GM13977 (cell line): ENCODE results near the gene LZTR1.
A peak's percentile ranks its signal among the peaks of the same experiment; 100 is the strongest.

Source experiments
- DNase-seq: peaks from one replicate; pipeline ENCODE4 v3.0.0; 2012; ENCODE audit warnings: low spot score
- in situ Hi-C: fragments of 300-500 bp; cut with MboI; formaldehyde crosslinking; loops from one replicate; pipeline ENCODE4 v1.12.0; 2022; ENCODE audit warnings: low sequenced_read_pairs, low pct_unique_long_range_greater_than_20kb, mixed read lengths, inconsistent platforms; ENCODE audit not compliant: unreplicated experiment
- TF ChIP-seq, protein P1 (sequence below): IDR thresholded peaks from 2 replicates; pipeline ENCODE4 v1.5.1; 2012; ENCODE audit warnings: mild to moderate bottlenecking, control low read depth; ENCODE audit not compliant: insufficient read depth; ENCODE audit errors: extremely low read depth, missing control alignments

Gene LZTR1

DNA sequence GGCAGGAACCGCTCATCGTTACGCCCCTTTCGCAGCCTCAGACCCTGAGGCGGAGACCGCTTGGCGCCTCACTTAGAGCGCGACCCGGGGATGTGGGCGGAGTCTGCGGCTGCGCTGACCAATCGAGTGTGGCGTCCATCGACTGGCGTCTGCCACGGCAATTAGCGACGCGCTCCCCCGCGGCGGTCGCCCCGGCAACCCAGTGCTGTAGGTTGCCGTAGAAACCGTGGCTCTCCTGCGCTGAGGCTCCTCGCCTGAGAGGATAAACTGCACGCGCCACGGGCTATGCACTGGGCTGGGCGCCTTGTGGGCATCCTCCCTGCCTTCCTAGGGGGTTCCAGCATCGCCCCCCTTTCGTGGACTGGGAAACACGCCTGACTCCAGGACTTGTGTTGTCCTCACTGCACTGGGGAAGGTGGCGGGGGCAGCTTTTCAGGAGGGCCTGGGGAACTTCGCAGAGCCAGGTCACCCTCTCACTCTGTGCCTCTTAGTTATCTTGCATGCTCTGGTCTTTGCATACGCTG is 32.2 kb downstream of the LZTR1 start:
- TF ChIP-seq, protein P1, sequence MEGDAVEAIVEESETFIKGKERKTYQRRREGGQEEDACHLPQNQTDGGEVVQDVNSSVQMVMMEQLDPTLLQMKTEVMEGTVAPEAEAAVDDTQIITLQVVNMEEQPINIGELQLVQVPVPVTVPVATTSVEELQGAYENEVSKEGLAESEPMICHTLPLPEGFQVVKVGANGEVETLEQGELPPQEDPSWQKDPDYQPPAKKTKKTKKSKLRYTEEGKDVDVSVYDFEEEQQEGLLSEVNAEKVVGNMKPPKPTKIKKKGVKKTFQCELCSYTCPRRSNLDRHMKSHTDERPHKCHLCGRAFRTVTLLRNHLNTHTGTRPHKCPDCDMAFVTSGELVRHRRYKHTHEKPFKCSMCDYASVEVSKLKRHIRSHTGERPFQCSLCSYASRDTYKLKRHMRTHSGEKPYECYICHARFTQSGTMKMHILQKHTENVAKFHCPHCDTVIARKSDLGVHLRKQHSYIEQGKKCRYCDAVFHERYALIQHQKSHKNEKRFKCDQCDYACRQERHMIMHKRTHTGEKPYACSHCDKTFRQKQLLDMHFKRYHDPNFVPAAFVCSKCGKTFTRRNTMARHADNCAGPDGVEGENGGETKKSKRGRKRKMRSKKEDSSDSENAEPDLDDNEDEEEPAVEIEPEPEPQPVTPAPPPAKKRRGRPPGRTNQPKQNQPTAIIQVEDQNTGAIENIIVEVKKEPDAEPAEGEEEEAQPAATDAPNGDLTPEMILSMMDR = no peak
- in situ Hi-C loops = no loop called here
- DNase-seq = peak; percentile 95

DNA sequence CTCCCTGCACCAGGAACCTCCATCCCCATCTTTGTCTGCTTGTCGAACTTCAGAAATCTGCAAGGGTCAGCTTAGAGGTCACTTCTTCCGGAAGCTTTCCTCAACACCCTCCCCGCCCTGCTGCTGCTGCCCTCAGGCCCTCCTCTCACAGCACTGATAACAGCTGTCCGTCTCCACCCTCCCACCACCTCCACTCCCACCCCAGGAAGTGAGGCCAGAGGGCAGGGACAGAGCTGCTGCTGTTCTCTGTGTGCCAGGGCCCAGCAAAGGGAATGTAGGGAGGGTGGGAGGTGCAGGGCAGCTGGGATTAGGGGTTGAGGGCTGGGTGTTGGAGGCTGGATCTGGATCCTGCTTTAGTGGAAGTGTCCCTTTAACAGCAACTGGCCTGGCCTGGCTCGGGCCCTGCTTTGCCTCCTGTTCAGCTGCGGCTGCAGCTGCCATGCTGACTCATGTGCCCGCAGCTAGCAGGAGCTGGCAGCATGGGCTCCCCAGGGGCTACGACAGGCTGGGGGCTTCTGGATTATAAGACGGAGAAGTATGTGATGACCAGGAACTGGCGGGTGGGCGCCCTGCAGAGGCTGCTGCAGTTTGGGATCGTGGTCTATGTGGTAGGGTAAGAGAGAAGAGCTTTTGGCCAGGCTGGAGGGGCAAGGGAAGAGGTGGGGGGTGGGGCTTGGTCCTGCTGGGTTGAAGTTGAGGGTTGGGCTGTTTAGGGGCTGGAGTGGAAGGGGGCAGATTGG is 32.8 kb downstream of the LZTR1 start, which contains the start of gene P2RX6:
P2RX6 (plus strand) TSS at position 440 of the 740 bp plus-strand sequence; CDS start at position 450, 10 bp downstream.
- no peak for DNase-seq
- TF ChIP-seq, protein P1 = no peak
- in situ Hi-C loops = no loop called here

DNA sequence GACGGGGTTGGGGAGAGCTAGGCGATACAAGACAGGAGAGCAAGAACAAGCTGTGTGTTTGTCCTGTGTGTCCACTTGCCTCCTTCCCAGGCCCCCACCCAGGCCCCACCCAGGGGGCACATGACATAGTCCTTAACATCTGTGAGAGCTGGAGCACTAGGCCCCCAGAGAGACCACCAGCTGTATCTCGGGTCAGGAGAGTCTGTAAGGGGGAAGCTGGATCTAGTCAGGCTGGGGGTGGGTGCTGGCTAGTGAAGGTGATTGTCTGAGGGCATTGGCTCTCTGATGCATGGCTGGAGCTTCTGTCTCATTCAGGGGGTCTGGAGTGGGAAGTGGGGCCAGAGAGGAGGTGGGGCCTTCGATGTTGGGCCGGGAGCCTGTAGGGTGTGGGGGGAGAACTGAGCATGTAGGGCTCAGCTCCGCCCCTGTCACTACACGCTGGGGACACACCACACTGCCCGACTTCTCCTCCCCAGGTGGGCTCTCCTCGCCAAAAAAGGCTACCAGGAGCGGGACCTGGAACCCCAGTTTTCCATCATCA is 33.4 kb downstream of the LZTR1 start:
- no peak for DNase-seq
- TF ChIP-seq, protein P1 = no peak
- in situ Hi-C loops = no loop called here

DNA sequence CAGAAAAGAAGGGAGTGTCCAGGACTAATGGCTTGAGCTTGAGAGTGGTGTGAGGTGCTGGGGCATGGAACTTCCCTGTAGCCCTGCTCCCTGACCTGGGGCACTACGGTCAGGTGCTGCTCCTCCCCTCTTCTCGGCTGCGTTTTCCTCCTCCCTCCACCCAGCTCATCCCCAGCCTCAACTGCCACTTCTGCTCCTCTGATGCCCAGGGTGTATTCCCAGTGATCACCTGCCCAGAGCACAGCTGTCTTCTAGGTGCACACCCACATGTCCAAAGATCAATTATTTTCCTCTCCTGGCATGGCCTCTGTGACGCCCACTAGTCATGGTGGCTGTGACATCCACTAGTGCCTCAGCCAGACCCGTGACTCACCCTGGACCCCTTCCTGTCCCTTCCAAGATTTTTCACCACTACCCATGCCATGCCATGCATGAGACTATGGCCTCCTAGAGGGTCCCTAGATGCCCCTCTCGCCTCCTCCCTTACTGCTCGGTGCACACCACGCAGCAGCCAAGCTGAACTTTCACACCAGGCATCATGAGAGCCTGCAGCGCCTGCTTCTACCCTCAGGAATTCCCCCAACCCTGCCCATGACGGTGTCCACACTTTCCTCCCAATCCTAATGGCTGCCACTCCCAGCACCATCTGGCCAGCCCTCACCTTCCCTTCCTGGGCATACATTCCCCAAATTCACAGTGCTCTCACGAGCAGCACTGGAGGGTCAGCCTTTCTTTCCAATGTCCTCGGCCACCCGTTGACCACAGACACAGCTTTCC is 34.7 kb downstream of the LZTR1 start:
- TF ChIP-seq, protein P1 = no peak
- DNase-seq = no peak
- in situ Hi-C loops = no loop called here

DNA sequence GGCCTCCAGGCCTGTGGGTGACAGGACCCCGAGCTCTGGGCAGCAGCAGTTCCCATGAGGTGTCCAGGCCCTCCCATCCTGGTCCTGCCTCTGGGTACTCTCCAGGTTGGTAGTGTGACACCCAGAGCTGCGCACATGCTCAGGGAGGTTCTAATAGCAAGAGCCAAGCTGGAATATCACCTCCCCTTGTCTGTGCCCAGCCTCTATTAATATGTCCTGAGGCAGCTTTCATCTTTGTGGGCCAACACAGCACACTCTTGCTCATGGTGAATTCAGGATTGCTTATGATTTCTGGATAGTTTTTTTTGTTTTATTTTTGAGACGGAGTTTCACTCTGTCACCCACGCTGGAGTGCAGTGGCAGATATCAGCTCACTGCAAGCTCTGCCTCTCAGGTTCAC is 36.2 kb downstream of the LZTR1 start:
- in situ Hi-C loops = no loop called here
- TF ChIP-seq, protein P1 = no peak
- DNase-seq = no peak

DNA sequence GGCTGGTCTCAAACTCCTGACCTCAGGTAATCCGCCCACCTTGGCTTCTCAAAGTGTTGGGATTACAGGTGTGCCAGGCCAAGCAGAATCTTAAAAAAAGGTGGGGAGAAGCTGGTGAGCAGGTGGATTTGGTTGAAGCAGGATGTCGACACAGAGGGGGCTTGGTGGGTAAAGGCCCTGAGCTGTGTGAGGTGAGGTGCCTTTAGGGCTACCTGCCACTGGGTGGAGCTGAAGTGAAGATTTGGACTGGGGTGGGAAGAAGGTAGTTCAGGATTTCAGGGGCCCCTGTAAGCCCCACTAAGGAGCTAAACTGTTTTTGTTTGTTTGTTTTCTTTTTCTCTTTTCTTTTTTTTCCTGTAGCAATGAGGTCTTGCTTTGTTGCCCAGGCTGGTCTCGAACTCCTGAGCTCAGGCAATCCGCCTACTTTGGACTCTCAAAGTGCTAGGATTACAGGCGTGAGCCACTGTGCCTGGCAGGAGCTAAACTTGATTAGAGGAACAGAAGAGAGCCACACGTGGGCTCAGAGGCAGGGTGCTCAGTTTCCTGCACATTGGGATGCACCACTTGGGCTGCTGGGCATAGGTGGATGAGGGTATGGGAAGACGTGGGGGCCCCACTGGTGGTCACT is 38.8 kb downstream of the LZTR1 start:
- DNase-seq = peak; percentile 72
- TF ChIP-seq, protein P1 = peak; percentile 51

More for the DNA sequence above, 38.8 kb downstream of the LZTR1 start:
- in situ Hi-C loops = no loop called here
